AG10803 (cell line): ENCODE data around the gene TMEM178B.

Experiments used
- DNase-seq: peaks from one replicate; pipeline ENCODE4 v3.0.0; 2010; ENCODE audit warnings: low read depth
- H3K4me3 ChIP-seq: 2 replicates; pipeline ENCODE4 v1.5.1; 2011; ENCODE audit warnings: mild to moderate bottlenecking, low read length, control low read depth
- CTCF ChIP-seq: conservative IDR thresholded peaks from 2 replicates; pipeline ENCODE4 v1.5.1; 2011; ENCODE audit warnings: mild to moderate bottlenecking, low read length, control low read depth, inconsistent platforms

Gene TMEM178B

GRCh38 chr7:141201145-141201885, 127.5 kb downstream of the TMEM178B start:
- no peak for TF ChIP-seq CTCF
- no peak overlapping the region for H3K4me3 ChIP-seq
- DNase-seq = no peak

- no peak overlapping the region for H3K4me3 ChIP-seq
- no peak for DNase-seq
- TF ChIP-seq CTCF = no peak
Measured at GRCh38 chr7:141202535-141202934, 128.7 kb downstream of the TMEM178B start.

GRCh38 chr7:141203177-141203576, 129.3 kb downstream of the TMEM178B start:
- no peak overlapping the region for H3K4me3 ChIP-seq
- TF ChIP-seq CTCF = no peak
- no peak for DNase-seq

GRCh38 chr7:141203586-141203985, 129.7 kb downstream of the TMEM178B start:
- no peak overlapping the region for H3K4me3 ChIP-seq
- no peak for TF ChIP-seq CTCF
- no peak for DNase-seq

- no peak overlapping the region for H3K4me3 ChIP-seq
- no peak for TF ChIP-seq CTCF
- no peak for DNase-seq
Measured at GRCh38 chr7:141207661-141208060, 133.8 kb downstream of the TMEM178B start.

- no peak overlapping the region for H3K4me3 ChIP-seq
- DNase-seq = no peak
- no peak for TF ChIP-seq CTCF
Measured at GRCh38 chr7:141208539-141208938, 134.7 kb downstream of the TMEM178B start.

GRCh38 chr7:141209454-141209853, 135.6 kb downstream of the TMEM178B start:
- TF ChIP-seq CTCF = no peak
- no peak overlapping the region for H3K4me3 ChIP-seq
- no peak for DNase-seq
